IPS-18a (cell line): Measurements from ENCODE around the gene EYA2.

Source experiments
- H3K27ac ChIP-seq: one replicate; pipeline ENCODE4 v1.5.1; 2013; ENCODE audit warnings: low read length
- H3K27me3 ChIP-seq: one replicate; pipeline ENCODE4 v1.6.1; 2013; ENCODE audit warnings: mild to moderate bottlenecking, low read length; ENCODE audit not compliant: control insufficient read depth, insufficient read depth
- H3K36me3 ChIP-seq: one replicate; pipeline ENCODE4 v1.6.1; 2013; ENCODE audit warnings: low read depth, low read length; ENCODE audit not compliant: control insufficient read depth
- H3K4me1 ChIP-seq: one replicate; pipeline ENCODE4 v1.6.1; 2013; ENCODE audit warnings: low read depth, low read length; ENCODE audit not compliant: control insufficient read depth
- H3K4me3 ChIP-seq: one replicate; pipeline ENCODE4 v1.5.1; 2013; ENCODE audit warnings: low read length
- H3K9ac ChIP-seq: one replicate; pipeline ENCODE4 v1.6.1; 2013; ENCODE audit warnings: mild to moderate bottlenecking, low read length, moderate library complexity
- H3K9me3 ChIP-seq: one replicate; pipeline ENCODE4 v1.6.1; 2013; ENCODE audit warnings: low read depth, low read length; ENCODE audit not compliant: control insufficient read depth

EYA2 gene

GRCh38 chr20:47129306-47129705, 234.7 kb downstream of the EYA2 start:
- Histone ChIP-seq H3K27ac (no peak overlapping the region), H3K36me3 (no peaks in the 10 kb centered on the region), H3K4me1 (peaks cover 2% of the 10 kb centered on the region), H3K27me3 (no peaks in the 10 kb centered on the region), H3K9ac (no peak overlapping the region), H3K4me3 (no peak overlapping the region), H3K9me3 (no peaks in the 10 kb centered on the region)

GRCh38 chr20:47133809-47134456, 239.3 kb downstream of the EYA2 start:
- Histone ChIP-seq H3K27me3 (no peaks in the 10 kb centered on the region), H3K9me3 (no peaks in the 10 kb centered on the region), H3K27ac (no peak overlapping the region), H3K4me3 (no peak overlapping the region), H3K36me3 (no peaks in the 10 kb centered on the region), H3K4me1 (no peaks in the 10 kb centered on the region), H3K9ac (no peak overlapping the region)

- Histone ChIP-seq H3K27me3 (no peaks in the 10 kb centered on the region), H3K36me3 (no peaks in the 10 kb centered on the region), H3K9me3 (no peaks in the 10 kb centered on the region), H3K4me1 (no peaks in the 10 kb centered on the region), H3K4me3 (no peak overlapping the region), H3K9ac (no peak overlapping the region), H3K27ac (no peak overlapping the region)
Observed at GRCh38 chr20:47136782-47137181, 242.1 kb downstream of the EYA2 start.

- no peaks in the 10 kb centered on the region for H3K36me3 ChIP-seq
- no peaks in the 10 kb centered on the region for H3K27me3 ChIP-seq
- H3K4me3 ChIP-seq, result no peak overlapping the region
- H3K9ac ChIP-seq, result no peak overlapping the region
- no peak overlapping the region for H3K27ac ChIP-seq
- H3K9me3 ChIP-seq, result no peaks in the 10 kb centered on the region
- H3K4me1 ChIP-seq, result no peaks in the 10 kb centered on the region
Observed at GRCh38 chr20:47137231-47137870, 242.7 kb downstream of the EYA2 start.

- no peak overlapping the region for H3K27ac ChIP-seq
- H3K27me3 ChIP-seq, result no peaks in the 10 kb centered on the region
- H3K36me3 ChIP-seq, result no peaks in the 10 kb centered on the region
- no peaks in the 10 kb centered on the region for H3K4me1 ChIP-seq
- H3K9me3 ChIP-seq, result no peaks in the 10 kb centered on the region
- H3K9ac ChIP-seq, result no peak overlapping the region
- no peak overlapping the region for H3K4me3 ChIP-seq
Observed at GRCh38 chr20:47139934-47140535, 245.4 kb downstream of the EYA2 start.

- Histone ChIP-seq H3K36me3 (no peaks in the 10 kb centered on the region), H3K4me3 (no peak overlapping the region), H3K4me1 (no peaks in the 10 kb centered on the region), H3K27me3 (no peaks in the 10 kb centered on the region), H3K9ac (no peak overlapping the region), H3K9me3 (no peaks in the 10 kb centered on the region), H3K27ac (no peak overlapping the region)
Observed at GRCh38 chr20:47141350-47141921, 246.8 kb downstream of the EYA2 start.

GRCh38 chr20:47141941-47142773, 247.5 kb downstream of the EYA2 start:
- H3K9me3 ChIP-seq, result no peaks in the 10 kb centered on the region
- H3K27ac ChIP-seq, result no peak overlapping the region
- no peaks in the 10 kb centered on the region for H3K4me1 ChIP-seq

GRCh38 chr20:47142774-47143170, 248.1 kb downstream of the EYA2 start:
- Histone ChIP-seq H3K27ac (no peak overlapping the region), H3K4me3 (no peak overlapping the region), H3K9me3 (no peaks in the 10 kb centered on the region), H3K9ac (no peak overlapping the region), H3K4me1 (no peaks in the 10 kb centered on the region), H3K27me3 (no peaks in the 10 kb centered on the region), H3K36me3 (no peaks in the 10 kb centered on the region)

More at GRCh38 chr20:47141941-47142773, 247.5 kb downstream of the EYA2 start:
- no peaks in the 10 kb centered on the region for H3K36me3 ChIP-seq
- H3K4me3 ChIP-seq, result no peak overlapping the region
- H3K9ac ChIP-seq, result no peak overlapping the region
- H3K27me3 ChIP-seq, result no peaks in the 10 kb centered on the region

GRCh38 chr20:47143657-47144056, 249.0 kb downstream of the EYA2 start:
- Histone ChIP-seq H3K9me3 (no peaks in the 10 kb centered on the region), H3K9ac (no peak overlapping the region), H3K36me3 (no peaks in the 10 kb centered on the region), H3K27me3 (no peaks in the 10 kb centered on the region), H3K27ac (no peak overlapping the region), H3K4me1 (no peaks in the 10 kb centered on the region), H3K4me3 (no peak overlapping the region)

- H3K27ac ChIP-seq, result no peak overlapping the region
- no peaks in the 10 kb centered on the region for H3K36me3 ChIP-seq
- H3K4me3 ChIP-seq, result no peak overlapping the region
- H3K9me3 ChIP-seq, result no peaks in the 10 kb centered on the region
- H3K9ac ChIP-seq, result no peak overlapping the region
- no peaks in the 10 kb centered on the region for H3K4me1 ChIP-seq
- H3K27me3 ChIP-seq, result no peaks in the 10 kb centered on the region
Observed at GRCh38 chr20:47144463-47144862, 249.8 kb downstream of the EYA2 start.

- no peaks in the 10 kb centered on the region for H3K9me3 ChIP-seq
- no peak overlapping the region for H3K27ac ChIP-seq
- H3K9ac ChIP-seq, result no peak overlapping the region
- no peaks in the 10 kb centered on the region for H3K4me1 ChIP-seq
- no peak overlapping the region for H3K4me3 ChIP-seq
- peaks cover 4% of the 10 kb centered on the region for H3K27me3 ChIP-seq
- H3K36me3 ChIP-seq, result no peaks in the 10 kb centered on the region
Observed at GRCh38 chr20:47146686-47147085, 252.0 kb downstream of the EYA2 start.
